GM12892 (cell line): ENCODE data around the gene CPED1.
"Not testable (repeated sequence)": the region's sequence is repeated elsewhere in the genome, so short reads cannot be mapped to it uniquely, and the experiment has no call there.

Source experiments
- DNase-seq: peaks from one replicate; pipeline ENCODE4 v3.0.0; 2011; ENCODE audit not compliant: insufficient read length
- FAIRE-seq: peaks from 2 replicates; lab custom pipeline; 2011; peaks lifted over from hg19 to GRCh38; lab: Jason Lieb, UNC
- POLR2A ChIP-seq: IDR thresholded peaks from 2 replicates; pipeline ENCODE4 v1.6.1; 2011; ENCODE audit warnings: low read depth, low read length, control low read depth
- POLR2AphosphoS5 ChIP-seq: IDR thresholded peaks from 2 replicates; pipeline ENCODE4 v1.6.1; 2011; ENCODE audit warnings: low read depth, low read length, control low read depth
- TAF1 ChIP-seq: IDR thresholded peaks from 2 replicates; pipeline ENCODE4 v1.6.1; 2011; ENCODE audit warnings: low read depth, mild to moderate bottlenecking, control low read depth, low read length, borderline replicate concordance

CPED1 gene

DNA sequence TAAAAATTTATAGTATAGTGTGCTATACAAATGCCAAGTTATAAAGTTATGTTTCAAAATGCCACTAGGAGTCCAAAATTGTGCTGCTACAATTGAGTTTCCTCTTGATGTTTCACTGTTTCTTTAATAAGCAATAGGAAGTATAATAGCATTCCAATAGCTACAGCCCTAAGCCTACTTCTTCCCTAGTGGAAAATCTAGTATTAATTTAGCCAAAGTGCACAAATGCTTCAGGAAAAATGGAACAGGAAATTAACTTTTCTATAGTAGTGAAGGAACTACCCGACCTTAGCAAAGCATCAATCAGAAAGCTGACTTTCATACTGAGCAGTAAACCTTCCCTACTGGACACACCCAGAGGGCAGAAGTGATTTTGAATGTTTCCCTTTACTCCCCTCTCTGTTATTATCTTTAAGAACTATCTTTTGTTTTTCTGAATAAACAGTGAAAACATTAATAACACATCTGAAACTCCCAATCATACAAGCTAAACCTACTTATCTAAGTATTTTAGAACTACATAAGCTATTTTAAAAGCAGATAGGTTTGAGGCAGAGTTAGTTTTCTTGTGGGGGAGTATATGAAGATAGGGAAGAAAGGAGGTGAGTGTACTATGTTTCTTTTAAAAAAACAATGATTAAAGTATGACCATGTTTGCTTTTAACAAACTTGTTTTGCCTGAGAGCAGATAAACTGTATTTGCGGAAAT is 13.7 kb downstream of the CPED1 start:
- FAIRE-seq: no peak

GRCh38 chr7:121002757-121003200 is 14.3 kb downstream of the CPED1 start:
- FAIRE-seq (no peak), DNase-seq (no peak)
- TF ChIP-seq POLR2AphosphoS5: no peak
- TF ChIP-seq TAF1: no peak
- no peak for TF ChIP-seq POLR2A

More for the DNA sequence above, 13.7 kb downstream of the CPED1 start:
- no peak for DNase-seq
- no peak for TF ChIP-seq POLR2A
- TF ChIP-seq POLR2AphosphoS5: no peak
- TF ChIP-seq TAF1: no peak

GRCh38 chr7:121003986-121004685 is 15.6 kb downstream of the CPED1 start:
- DNase-seq (no peak), FAIRE-seq (no peak)
- TF ChIP-seq POLR2A (no peak), POLR2AphosphoS5 (no peak), TAF1 (no peak)

GRCh38 chr7:121005058-121005457 is 16.5 kb downstream of the CPED1 start:
- not testable (repeated sequence) for FAIRE-seq

GRCh38 chr7:121005996-121006584 is 17.6 kb downstream of the CPED1 start:
- no peak for TF ChIP-seq POLR2AphosphoS5
- no peak for TF ChIP-seq TAF1
- no peak for TF ChIP-seq POLR2A
- FAIRE-seq (no peak), DNase-seq (no peak)

More at GRCh38 chr7:121005058-121005457, 16.5 kb downstream of the CPED1 start:
- DNase-seq: not testable (repeated sequence)

DNA sequence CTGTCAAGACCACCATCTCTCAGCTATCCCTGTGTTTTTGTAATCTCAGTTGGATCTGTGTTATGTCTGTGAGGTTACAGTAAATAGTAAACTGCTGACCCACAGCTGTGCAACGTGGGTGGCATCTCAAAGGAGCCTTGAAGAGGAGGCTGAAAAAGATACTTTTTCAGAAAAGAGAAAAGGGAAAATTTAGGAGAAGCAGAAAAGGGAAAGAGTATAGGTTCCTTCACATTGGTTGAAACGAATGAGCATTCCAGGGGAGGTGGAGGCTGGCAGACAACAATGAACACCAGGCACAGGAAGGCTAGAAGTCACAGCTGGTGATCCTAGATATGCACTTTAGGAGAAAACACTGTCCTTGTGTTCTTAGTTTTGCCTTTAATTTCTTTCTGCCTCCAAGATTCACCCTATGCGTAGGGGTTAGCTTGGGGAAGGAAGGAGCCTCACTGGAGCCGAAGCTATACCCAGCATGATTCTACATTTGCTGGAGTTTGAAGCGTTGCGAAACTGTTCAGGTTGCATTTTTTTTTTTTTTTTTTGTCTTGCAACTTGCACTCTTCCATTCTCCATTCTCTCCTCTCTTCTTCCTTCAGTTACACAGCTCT is 18.3 kb downstream of the CPED1 start:
- FAIRE-seq (no peak), DNase-seq (no peak)
- TF ChIP-seq POLR2AphosphoS5 (no peak), TAF1 (no peak), POLR2A (no peak)

DNA sequence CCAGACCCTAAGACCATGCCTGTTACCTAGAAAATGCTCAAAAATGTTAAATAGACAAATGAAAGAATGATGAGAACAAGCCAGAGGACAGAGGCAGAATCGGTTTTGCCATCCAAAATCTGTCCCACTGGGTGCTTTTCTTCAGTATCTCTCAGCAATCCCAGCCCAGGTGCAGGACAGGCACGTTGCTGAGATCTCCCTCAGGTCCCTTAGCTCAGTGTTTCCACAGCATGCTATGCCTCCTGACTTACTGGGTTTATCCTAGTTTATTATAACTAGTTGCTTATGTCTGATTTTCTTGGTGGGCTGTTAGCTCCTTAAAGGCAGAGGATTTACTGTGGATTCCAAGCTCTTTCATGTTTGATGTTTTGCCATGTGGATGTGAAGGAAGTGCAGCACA is 20.3 kb downstream of the CPED1 start:
- DNase-seq (no peak), FAIRE-seq (no peak)
- no peak for TF ChIP-seq POLR2A
- no peak for TF ChIP-seq TAF1
- TF ChIP-seq POLR2AphosphoS5: no peak

DNA sequence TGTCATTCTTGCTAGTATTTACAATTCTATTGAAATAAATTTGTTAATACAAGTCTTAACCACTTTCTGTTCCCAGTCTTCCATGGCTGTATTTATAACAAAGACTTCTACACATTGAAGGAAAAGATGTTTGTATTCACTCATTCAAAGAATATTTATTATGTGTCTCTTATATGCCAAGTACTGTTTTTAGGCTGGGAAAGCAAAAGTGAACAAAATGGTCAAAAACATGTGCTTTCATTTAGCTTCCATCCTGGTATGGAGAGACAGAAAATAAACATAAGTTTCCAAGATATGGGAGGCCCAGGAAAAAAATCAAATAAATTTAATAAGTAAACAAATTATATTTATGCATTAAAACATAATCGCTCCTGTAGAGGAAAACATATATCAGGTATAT is 22.9 kb downstream of the CPED1 start:
- FAIRE-seq (no peak), DNase-seq (no peak)
- TF ChIP-seq POLR2A: no peak
- no peak for TF ChIP-seq TAF1
- TF ChIP-seq POLR2AphosphoS5: no peak

- FAIRE-seq: no peak
- no peak for DNase-seq
- TF ChIP-seq POLR2A: no peak
- no peak for TF ChIP-seq POLR2AphosphoS5
- TF ChIP-seq TAF1: no peak
Observed at GRCh38 chr7:121012170-121012874, 23.8 kb downstream of the CPED1 start.

DNA sequence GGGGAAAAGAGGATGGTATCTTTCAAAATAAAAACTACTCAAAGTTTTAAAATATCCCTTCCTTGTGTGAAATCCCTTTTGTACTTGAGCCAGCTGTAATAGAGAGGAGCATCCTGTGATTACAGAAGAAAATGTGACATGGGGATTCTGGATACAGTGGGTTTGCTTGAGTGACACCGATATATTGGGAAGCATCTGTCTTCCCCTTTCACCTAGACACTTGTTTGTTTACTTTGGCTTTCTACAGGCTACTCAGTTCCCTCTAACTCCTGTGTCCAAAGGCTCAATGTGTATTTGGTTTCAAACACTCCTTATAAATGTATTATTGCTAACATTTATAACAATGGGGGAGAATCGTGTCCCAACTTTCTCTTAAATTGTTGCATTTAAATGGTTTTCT is 24.4 kb downstream of the CPED1 start:
- no peak for TF ChIP-seq POLR2A
- no peak for TF ChIP-seq TAF1
- TF ChIP-seq POLR2AphosphoS5: no peak
- DNase-seq (no peak), FAIRE-seq (no peak)

DNA sequence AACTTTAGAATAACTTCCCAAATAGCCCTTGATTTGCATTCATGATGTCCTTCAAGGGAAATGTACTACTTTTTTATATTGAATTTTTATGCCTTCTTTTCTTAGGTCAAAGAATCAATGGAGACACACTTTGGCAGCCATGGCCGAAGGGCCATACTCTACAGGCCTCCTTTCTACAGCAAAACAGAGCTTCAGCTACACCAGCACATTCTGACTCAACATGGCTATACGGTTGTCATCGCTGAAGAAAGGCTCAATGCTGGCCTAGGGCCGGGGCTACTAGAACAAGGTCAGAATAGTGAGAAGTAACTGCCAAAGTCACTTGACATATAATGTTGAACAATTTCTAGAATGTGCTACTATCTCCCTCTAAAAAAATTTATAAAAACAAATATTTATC is 27.0 kb downstream of the CPED1 start:
- FAIRE-seq (no peak), DNase-seq (no peak)
- TF ChIP-seq POLR2A (no peak), TAF1 (no peak), POLR2AphosphoS5 (no peak)

DNA sequence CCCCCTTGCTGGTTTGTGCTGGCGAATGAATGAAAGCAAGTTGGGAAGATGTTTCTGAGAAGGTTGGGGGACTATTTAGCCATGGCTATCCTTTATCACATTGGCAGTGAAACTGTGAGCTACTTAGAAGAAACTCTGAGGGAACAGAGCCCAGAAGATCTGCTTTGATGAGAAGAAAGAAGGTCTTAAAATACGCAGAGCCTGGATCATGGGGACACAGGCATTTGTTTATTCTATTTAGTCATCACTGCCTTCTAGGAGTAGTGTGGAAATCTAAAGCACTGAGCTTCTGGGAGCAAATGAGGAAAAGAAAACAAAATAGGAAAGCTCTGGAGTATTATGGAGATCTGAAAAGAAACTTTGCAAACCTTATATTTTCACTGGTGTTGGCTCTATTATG is 28.5 kb downstream of the CPED1 start:
- TF ChIP-seq TAF1 (no peak), POLR2AphosphoS5 (no peak), POLR2A (no peak)
- FAIRE-seq (no peak), DNase-seq (no peak)
